ENCODE measurements around the gene REG1A. TPM values are rescaled to one million over a fixed set of nuclear protein-coding genes. Genes with fewer than 3 reads are reported as not detected.

Gene REG1A
- total and polyA plus RNA-seq, 9 of the 15 experiments (the other 6 are each of a cell fraction or from before 2014, with no cell fraction given), result 3.1 TPM; not detected in 8

DNA sequence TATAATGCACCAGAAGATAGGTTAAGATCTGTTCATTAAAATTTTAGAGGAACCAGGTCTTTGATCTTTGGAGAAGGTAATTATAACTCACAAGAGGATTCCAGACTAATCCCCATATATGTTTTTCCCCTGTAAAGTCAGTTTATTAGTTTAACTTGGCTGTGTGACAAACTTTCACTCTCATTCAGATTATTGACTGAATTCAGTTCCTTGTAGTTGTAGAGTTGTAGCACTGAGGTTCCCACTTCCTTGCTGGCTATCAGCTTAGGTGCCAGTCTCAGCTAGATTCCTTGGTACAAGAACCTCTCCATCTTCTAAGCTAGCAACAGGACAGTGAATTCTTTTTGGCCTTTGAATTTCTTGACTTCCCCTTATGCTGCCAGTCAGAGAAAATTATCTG is 19.1 kb downstream of the REG1A start:
- H3K9me3 ChIP-seq (replicated peaks; ENCODE audit: control insufficient read depth, insufficient read depth, low read depth, low read length), result no peaks in the 10 kb centered on the region
- in situ Hi-C loops (cut with MboI), result no loop called here
- no peak overlapping the region for H3K4me2 ChIP-seq (ENCODE audit: insufficient read depth, low read length)
- H4K20me1 ChIP-seq (replicated peaks; ENCODE audit: control insufficient read depth, insufficient read depth, low read length), result no peaks in the 10 kb centered on the region
- intact Hi-C loops (cut with micrococcal nuclease), result no loop called here
- no peaks in the 10 kb centered on the region for H3K27me3 ChIP-seq (ENCODE audit: control insufficient read depth in 2 of 2, insufficient read depth in 2 of 2, low read length in 2 of 2)
- ChIA-PET POLR2A (no interaction called here), CTCF (ENCODE audit: low intra/inter-chr PET ratio) (no interaction called here)
- BruUV-seq (replicated peaks), result no TSS peak
- no peaks in the 10 kb centered on the region for H3K4me1 ChIP-seq (replicated peaks in 1 of 2; ENCODE audit: control insufficient read depth in 2 of 2, insufficient read depth in 2 of 2, low read length in 2 of 2)
- H3K36me3 ChIP-seq (ENCODE audit: control insufficient read depth, insufficient read depth, low read length), result no peaks in the 10 kb centered on the region
- no peak overlapping the region for H3K4me3 ChIP-seq
- TF ChIP-seq MYC (IDR thresholded peaks at IDR 0.05; ENCODE audit: low read depth, low read length) (no peak), MYC (CRISPR knock-in tag; IDR thresholded peaks at IDR 0.05; ENCODE audit: borderline replicate concordance, low read depth) (no peak), JUND (IDR thresholded peaks at IDR 0.05; ENCODE audit: borderline replicate concordance, low read depth, low read length) (no peak), JUND (tag; IDR thresholded peaks at IDR 0.05; ENCODE audit: borderline replicate concordance, low read depth, low read length) (no peak), ZNF583 (CRISPR knock-in tag; IDR thresholded peaks at IDR 0.05) (no peak), HNRNPK (IDR thresholded peaks at IDR 0.05; ENCODE audit: low read depth, low read length, poor library complexity, severe bottlenecking) (no peak), MCM5 (IDR thresholded peaks at IDR 0.05; ENCODE audit: low read depth) (no peak), ZKSCAN1 (IDR thresholded peaks at IDR 0.05; ENCODE audit: low read depth, low read length) (no peak), MAFF (IDR thresholded peaks at IDR 0.05; ENCODE audit: low read length) (no peak), NUFIP1 (IDR thresholded peaks at IDR 0.05; ENCODE audit: partially characterized antibody) (no peak), ZNF644 (tag; IDR thresholded peaks at IDR 0.05; ENCODE audit: low read depth) (no peak), ZSCAN29 (IDR thresholded peaks at IDR 0.05) (no peak), RFX7 (CRISPR knock-in tag; IDR thresholded peaks at IDR 0.05) (no peak), PHF8 (IDR thresholded peaks at IDR 0.05; ENCODE audit: borderline replicate concordance, low read length) (no peak), ZNF165 (CRISPR knock-in tag; IDR thresholded peaks at IDR 0.05; ENCODE audit: borderline replicate concordance) (no peak), CBX1 (IDR thresholded peaks at IDR 0.05; ENCODE audit: low read depth) (no peak)
- TF ChIP-seq, protein P1, sequence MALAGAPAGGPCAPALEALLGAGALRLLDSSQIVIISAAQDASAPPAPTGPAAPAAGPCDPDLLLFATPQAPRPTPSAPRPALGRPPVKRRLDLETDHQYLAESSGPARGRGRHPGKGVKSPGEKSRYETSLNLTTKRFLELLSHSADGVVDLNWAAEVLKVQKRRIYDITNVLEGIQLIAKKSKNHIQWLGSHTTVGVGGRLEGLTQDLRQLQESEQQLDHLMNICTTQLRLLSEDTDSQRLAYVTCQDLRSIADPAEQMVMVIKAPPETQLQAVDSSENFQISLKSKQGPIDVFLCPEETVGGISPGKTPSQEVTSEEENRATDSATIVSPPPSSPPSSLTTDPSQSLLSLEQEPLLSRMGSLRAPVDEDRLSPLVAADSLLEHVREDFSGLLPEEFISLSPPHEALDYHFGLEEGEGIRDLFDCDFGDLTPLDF (CRISPR knock-in tag; IDR thresholded peaks at IDR 0.05), result no peak
- TF ChIP-seq, protein P2, sequence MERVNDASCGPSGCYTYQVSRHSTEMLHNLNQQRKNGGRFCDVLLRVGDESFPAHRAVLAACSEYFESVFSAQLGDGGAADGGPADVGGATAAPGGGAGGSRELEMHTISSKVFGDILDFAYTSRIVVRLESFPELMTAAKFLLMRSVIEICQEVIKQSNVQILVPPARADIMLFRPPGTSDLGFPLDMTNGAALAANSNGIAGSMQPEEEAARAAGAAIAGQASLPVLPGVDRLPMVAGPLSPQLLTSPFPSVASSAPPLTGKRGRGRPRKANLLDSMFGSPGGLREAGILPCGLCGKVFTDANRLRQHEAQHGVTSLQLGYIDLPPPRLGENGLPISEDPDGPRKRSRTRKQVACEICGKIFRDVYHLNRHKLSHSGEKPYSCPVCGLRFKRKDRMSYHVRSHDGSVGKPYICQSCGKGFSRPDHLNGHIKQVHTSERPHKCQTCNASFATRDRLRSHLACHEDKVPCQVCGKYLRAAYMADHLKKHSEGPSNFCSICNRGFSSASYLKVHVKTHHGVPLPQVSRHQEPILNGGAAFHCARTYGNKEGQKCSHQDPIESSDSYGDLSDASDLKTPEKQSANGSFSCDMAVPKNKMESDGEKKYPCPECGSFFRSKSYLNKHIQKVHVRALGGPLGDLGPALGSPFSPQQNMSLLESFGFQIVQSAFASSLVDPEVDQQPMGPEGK (CRISPR knock-in tag; IDR thresholded peaks at IDR 0.05; ENCODE audit: borderline replicate concordance), result no peak
- TF ChIP-seq, protein P3, sequence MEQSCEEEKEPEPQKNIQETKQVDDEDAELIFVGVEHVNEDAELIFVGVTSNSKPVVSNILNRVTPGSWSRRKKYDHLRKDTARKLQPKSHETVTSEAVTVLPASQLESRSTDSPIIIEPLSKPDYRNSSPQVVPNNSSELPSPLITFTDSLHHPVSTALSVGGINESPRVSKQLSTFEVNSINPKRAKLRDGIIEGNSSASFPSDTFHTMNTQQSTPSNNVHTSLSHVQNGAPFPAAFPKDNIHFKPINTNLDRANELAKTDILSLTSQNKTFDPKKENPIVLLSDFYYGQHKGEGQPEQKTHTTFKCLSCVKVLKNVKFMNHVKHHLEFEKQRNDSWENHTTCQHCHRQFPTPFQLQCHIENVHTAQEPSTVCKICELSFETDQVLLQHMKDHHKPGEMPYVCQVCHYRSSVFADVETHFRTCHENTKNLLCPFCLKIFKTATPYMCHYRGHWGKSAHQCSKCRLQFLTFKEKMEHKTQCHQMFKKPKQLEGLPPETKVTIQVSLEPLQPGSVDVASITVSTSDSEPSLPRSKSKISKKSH (CRISPR knock-in tag; IDR thresholded peaks at IDR 0.05), result no peak
- no peak overlapping the region for H2AFZ ChIP-seq (ENCODE audit: low read depth, low read length)
- H3K27ac ChIP-seq (ENCODE audit: extremely low read depth, low read depth, low read length), result no peak overlapping the region
- no peak for DNase-seq (ENCODE audit: extremely low read depth in 1 of 4, low spot score in 3 of 4)
- no peak for FAIRE-seq
- no peak for ATAC-seq
- H3K9me1 ChIP-seq (ENCODE audit: control insufficient read depth, insufficient read depth, low read length), result no peaks in the 10 kb centered on the region
- H3K79me2 ChIP-seq (ENCODE audit: control insufficient read depth, insufficient read depth, low read length), result no peaks in the 10 kb centered on the region
- no peak overlapping the region for H3K9ac ChIP-seq (ENCODE audit: insufficient read depth in 1 of 2, low read depth in 2 of 2, low read length in 2 of 2)

All from K562 (cell line).